ENCODE measurements around the gene TAF15. TPM values are rescaled to one million over a fixed set of nuclear protein-coding genes. Genes with fewer than 3 reads are reported as not detected.

The TAF15 gene
- total and polyA plus RNA-seq, 2 of the 13 experiments (the other 11 are each of a cell fraction or from before 2014, with no cell fraction given), result 25.2 to 26.5 TPM

- Histone ChIP-seq H3K36me3 (replicated peaks in 1 of 2; ENCODE audit: control insufficient read depth in 1 of 2, insufficient read depth in 2 of 2, low read length in 2 of 2) (no peaks in the 10 kb centered on the region), H3K9me3 (ENCODE audit: low read length) (no peaks in the 10 kb centered on the region), H3K79me2 (ENCODE audit: insufficient read depth, low read length) (no peaks in the 10 kb centered on the region), H3K4me3 (replicated peaks in 1 of 3; ENCODE audit: insufficient read depth in 1 of 3, low read depth in 2 of 3, low read length in 3 of 3) (no peak overlapping the region), H3K4me1 (ENCODE audit: insufficient read depth, low read length) (no peaks in the 10 kb centered on the region), H2AFZ (ENCODE audit: low read length) (no peak overlapping the region), H3K4me2 (ENCODE audit: low read depth, low read length) (no peak overlapping the region), H3K27ac (ENCODE audit: extremely low read length, insufficient read depth, low read length) (no peak overlapping the region), H3K9ac (ENCODE audit: insufficient read depth, low read depth, low read length) (no peak overlapping the region), H3K27me3 (ENCODE audit: control insufficient read depth in 1 of 2, insufficient read depth in 2 of 2, low read length in 2 of 2) (peaks cover 1 to 10% of the 10 kb centered on the region in 2 experiments; a peak in 2 of 5 replicates), H4K20me1 (ENCODE audit: insufficient read depth, low read length) (no peaks in the 10 kb centered on the region)
- no peak for ATAC-seq
- no TSS peak for BruUV-seq (replicated peaks)
- ChIA-PET CTCF (ENCODE audit: low intra/inter-chr PET ratio, low total read pairs) (no interaction called here), POLR2A (no interaction called here)
- TF ChIP-seq CREM (IDR thresholded peaks at IDR 0.05) (no peak), CREM (CRISPR knock-in tag; IDR thresholded peaks at IDR 0.05) (no peak), PBX3 (CRISPR knock-in tag; IDR thresholded peaks at IDR 0.05; ENCODE audit: borderline replicate concordance) (no peak), ATM (IDR thresholded peaks at IDR 0.05; ENCODE audit: borderline replicate concordance) (no peak), RFX1 (IDR thresholded peaks at IDR 0.05) (no peak), SRSF9 (IDR thresholded peaks at IDR 0.05; ENCODE audit: borderline replicate concordance, insufficient read depth, low read depth, low read length, poor library complexity, severe bottlenecking) (no peak), TP53 (CRISPR knock-in tag; conservative IDR thresholded peaks at IDR 0.05) (no peak), ZNF296 (CRISPR knock-in tag; conservative IDR thresholded peaks at IDR 0.05) (no peak), XRCC5 (optimal IDR thresholded peaks at IDR 0.05; ENCODE audit: low read length) (no peak), RNF219 (CRISPR knock-in tag; IDR thresholded peaks at IDR 0.05) (no peak), ZNF20 (CRISPR knock-in tag; IDR thresholded peaks at IDR 0.05) (no peak), ZNF616 (CRISPR knock-in tag; IDR thresholded peaks at IDR 0.05; ENCODE audit: low read depth) (no peak), HES4 (CRISPR knock-in tag; IDR thresholded peaks at IDR 0.05; ENCODE audit: borderline replicate concordance) (no peak), SALL1 (CRISPR knock-in tag; IDR thresholded peaks at IDR 0.05) (no peak), ATF2 (CRISPR knock-in tag; IDR thresholded peaks at IDR 0.05) (no peak)
- WGBS (ENCODE audit: low lambda C conversion rate), result 8% methylated on average over 2 of the region's 2 CpGs
- intact Hi-C loops (cut with micrococcal nuclease; ENCODE audit: unreplicated experiment), result no loop called here
- DNase-seq (ENCODE audit: low spot score), result no peak
- in situ Hi-C loops (cut with HindIII; ENCODE audit: extremely low pct_ligation_motif_present, low pct_unique_long_range_greater_than_20kb), result no loop called here
- no peak for FAIRE-seq
These were observed 80.8 kb downstream of the TAF15 start for GRCh38 chr17:35889818-35890773.

Measured in HepG2 (cell line).